Endothelial cell of umbilical vein (primary cell): ENCODE results near the gene CMSS1. TPM values are rescaled to one million over a fixed set of nuclear protein-coding genes. Genes with fewer than 3 reads are reported as not detected.

ENCODE experiments used
- BruUV-seq: library from RNA; stranded (reverse); fragments of 400-500 nt; replicated peaks from 2 replicates; lab custom pipeline; 2021; lab: Mats Ljungman, UMichigan
- CTCF ChIA-PET: fragments of 300-600, 350-600 bp; sonication (Branson Sonifier 250); formaldehyde crosslinking; loops from one replicate; lab custom pipeline; 2021; ENCODE audit warnings: antibody characterized with exemption, inconsistent platforms; lab: Charles Lee
- POLR2A ChIA-PET: fragments of 300-600, 350-600 bp; sonication (Branson Sonifier 250); formaldehyde crosslinking; loops from one replicate; lab custom pipeline; 2021; ENCODE audit warnings: antibody characterized with exemption, inconsistent platforms; lab: Charles Lee
- DNase-seq: peaks from one replicate; pipeline ENCODE4 v3.0.0-alpha.2; 2011; ENCODE audit warnings: low read depth, low spot score
- FAIRE-seq: peaks from 2 replicates; lab custom pipeline; 2011; peaks lifted over from hg19 to GRCh38; lab: Jason Lieb, UNC
- H2AFZ ChIP-seq: 2 replicates; pipeline ENCODE4 v1.6.0; 2012; ENCODE audit warnings: low read depth, low read length, control low read depth, inconsistent platforms
- H3K27ac ChIP-seq: 2 replicates; pipeline ENCODE4 v1.5.1; 2011; ENCODE audit warnings: low read depth, mild to moderate bottlenecking, control low read depth, low read length, moderate library complexity; ENCODE audit not compliant: insufficient read depth
- H3K27me3 ChIP-seq, 2 experiments: 2 replicates each; pipeline versions ENCODE4 v1.6.0 to v1.6.1; 2011; ENCODE audit warnings: low read length in 2 of 2, mixed read lengths in 1 of 2; ENCODE audit not compliant: control insufficient read depth in 2 of 2, insufficient read depth in 2 of 2
- H3K36me3 ChIP-seq, 2 experiments: 2 replicates in 1 of 2; 3 replicates in 1 of 2; pipeline ENCODE4 v1.5.1; 2011; ENCODE audit warnings: low read length in 2 of 2, mild to moderate bottlenecking in 1 of 2, moderate library complexity in 1 of 2; ENCODE audit not compliant: control insufficient read depth in 2 of 2, insufficient read depth in 2 of 2; ENCODE audit errors: extremely low read depth in 1 of 2
- H3K4me1 ChIP-seq: 3 replicates; pipeline ENCODE4 v1.5.1; 2011; ENCODE audit warnings: mild to moderate bottlenecking, low read length; ENCODE audit not compliant: control insufficient read depth, insufficient read depth; ENCODE audit errors: extremely low read depth
- H3K4me2 ChIP-seq: 2 replicates; pipeline ENCODE4 v1.6.1; 2011; ENCODE audit warnings: low read length, control low read depth, mixed read lengths; ENCODE audit not compliant: insufficient read depth
- H3K4me3 ChIP-seq, 3 experiments: fragments of 200-600 bp in 1 of 3; sonication (generic), shearing (Covaris generic) in 1 of 3; replicated peaks in 1 of 3; 2 replicates each; pipeline ENCODE4 v1.5.1; 2011 to 2016; ENCODE audit warnings: control low read depth in 3 of 3, low read length in 3 of 3, mild to moderate bottlenecking in 2 of 3, inconsistent platforms in 1 of 3, low read depth in 1 of 3, moderate library complexity in 1 of 3; ENCODE audit not compliant: insufficient read depth in 1 of 3
- H3K79me2 ChIP-seq: 2 replicates; pipeline ENCODE4 v1.6.0; 2012; ENCODE audit warnings: low read length, inconsistent platforms; ENCODE audit not compliant: control insufficient read depth, insufficient read depth
- H3K9ac ChIP-seq: replicated peaks from 2 replicates; pipeline ENCODE3; 2011; ENCODE audit warnings: low read length, control low read depth; ENCODE audit not compliant: insufficient read depth; ENCODE audit errors: extremely low read depth
- H3K9me1 ChIP-seq: replicated peaks from 3 replicates; pipeline ENCODE4 v1.6.0; 2011; ENCODE audit warnings: mild to moderate bottlenecking, low read length; ENCODE audit not compliant: control insufficient read depth, insufficient read depth; ENCODE audit errors: extremely low read depth
- H3K9me3 ChIP-seq: replicated peaks from 2 replicates; pipeline ENCODE4 v1.5.1; 2012; ENCODE audit warnings: low read length, inconsistent platforms; ENCODE audit not compliant: control insufficient read depth, insufficient read depth
- H4K20me1 ChIP-seq: replicated peaks from 2 replicates; pipeline ENCODE3; 2011; ENCODE audit warnings: mild to moderate bottlenecking, low read length; ENCODE audit not compliant: control insufficient read depth, insufficient read depth; ENCODE audit errors: extremely low read depth
- CTCF ChIP-seq, 2 donors: IDR thresholded peaks; 1 replicate in 1 of 2; 2 replicates in 1 of 2; pipeline ENCODE4 v1.5.1; 2011; ENCODE audit warnings: low read length in 2 of 2, mild to moderate bottlenecking in 2 of 2, moderate library complexity in 2 of 2, control low read depth in 1 of 2, inconsistent platforms in 1 of 2, low read depth in 1 of 2; ENCODE audit not compliant: insufficient read depth in 1 of 2; ENCODE audit errors: extremely low read depth in 1 of 2
- EZH2 ChIP-seq: IDR thresholded peaks from 2 replicates; pipeline ENCODE4 v1.6.1; 2012; ENCODE audit warnings: borderline replicate concordance, low read depth, mild to moderate bottlenecking, moderate library complexity, low read length, inconsistent platforms; ENCODE audit not compliant: severe bottlenecking
- FOS ChIP-seq: IDR thresholded peaks from 2 replicates; pipeline ENCODE4 v1.6.1; 2011; ENCODE audit warnings: mild to moderate bottlenecking, low read length, moderate library complexity, borderline replicate concordance; ENCODE audit not compliant: insufficient read depth
- JUN ChIP-seq: IDR thresholded peaks from 2 replicates; pipeline ENCODE4 v1.6.1; 2011; ENCODE audit warnings: borderline replicate concordance, low read depth; ENCODE audit not compliant: insufficient read length, insufficient read depth
- MAX ChIP-seq: IDR thresholded peaks from 2 replicates; pipeline ENCODE4 v1.6.1; 2011; ENCODE audit not compliant: insufficient read depth, insufficient read length
- POLR2AphosphoS5 ChIP-seq: IDR thresholded peaks from 2 replicates; pipeline ENCODE4 v1.6.1; 2012; ENCODE audit warnings: low read depth, mild to moderate bottlenecking, control low read depth, low read length, moderate library complexity; ENCODE audit not compliant: insufficient read depth
- dilution Hi-C: fragments of 300-500 bp; cut with MboI; formaldehyde crosslinking; loops from one replicate; pipeline ENCODE4 v1.15.0; 2019; ENCODE audit warnings: low sequenced_read_pairs; ENCODE audit not compliant: extremely low pct_ligation_motif_present
- intact Hi-C: fragments of 100-400 bp; cut with micrococcal nuclease; formaldehyde crosslinking; loops from one replicate; pipeline ENCODE4 v1.10.0; 2022
- polyA plus RNA-seq, 4 experiments: library from polyadenylated mRNA; depleted of rRNA in 3 of 4; stranded (reverse) in 3 of 4; unstranded in 1 of 4; fragments of >200 nt; gene quantifications; 2 replicates each; pipeline versions ENCODE4 v1.2.1 to v1.2.3, GENCODE V29; 2011 to 2012; ENCODE audit warnings: missing spikeins in 1 of 4
- total RNA-seq: library from RNA; stranded (reverse); gene quantifications from 2 replicates; pipeline ENCODE4 v1.2.3, GENCODE V29; 2021

Gene CMSS1
- total and polyA plus RNA-seq, 2 donors (not counting 3 experiments of a cell fraction or from before 2014, with no cell fraction given) = 9.7 to 60.6 TPM

- H3K36me3 ChIP-seq = no peaks in the 10 kb centered on the region
- no peaks in the 10 kb centered on the region for H3K9me3 ChIP-seq
- dilution Hi-C loops (no loop called here), intact Hi-C loops (no loop called here)
- H4K20me1 ChIP-seq = no peaks in the 10 kb centered on the region
- ChIA-PET CTCF (interaction anchor here (0.6 to 1.8 kb wide), 10 partner anchors 10 to 354 kb away, joined by 3 to 7 read pairs (median 3); no protein-coding TSS in a partner anchor), POLR2A (interaction anchor here (0.6 kb wide), 1 partner anchor 9 kb away, joined by 3 read pairs; no protein-coding TSS in a partner anchor)
- H3K4me1 ChIP-seq = no peaks in the 10 kb centered on the region
- H3K4me2 ChIP-seq = no peak overlapping the region
- H3K27me3 ChIP-seq = peaks cover 0 to 2% of the 10 kb centered on the region in 2 experiments
- FAIRE-seq = no peak
- no peaks in the 10 kb centered on the region for H3K79me2 ChIP-seq
- TF ChIP-seq CTCF (IDR thresholded peaks at IDR 0.05; ENCODE audit: extremely low read depth in 1 of 2, insufficient read depth in 1 of 2, low read depth in 1 of 2, low read length in 2 of 2) (no peak), POLR2AphosphoS5 (no peak), FOS (no peak), MAX (no peak), EZH2 (no peak), JUN (no peak)
- H2AFZ ChIP-seq = no peak overlapping the region
- no peak overlapping the region for H3K27ac ChIP-seq
- H3K9me1 ChIP-seq = no peaks in the 10 kb centered on the region
- no TSS peak for BruUV-seq
- no peak overlapping the region for H3K4me3 ChIP-seq
- DNase-seq = no peak
- H3K9ac ChIP-seq = no peak overlapping the region
These were observed 368.2 kb downstream of the CMSS1 start for GRCh38 chr3:100185847-100186246.
